Ovary (tissue), 3 donors: Measurements from ENCODE around the gene EPS8L2.

ENCODE experiments used
- EP300 ChIP-seq: sonication (generic); formaldehyde crosslinking; IDR thresholded peaks from one replicate; pipeline ENCODE4 v1.6.1; 2017; ENCODE audit warnings: antibody characterized with exemption
- POLR2A ChIP-seq: fragments of 450-650 bp; IDR thresholded peaks from one replicate; pipeline ENCODE4 v1.6.1; 2017; ENCODE audit warnings: antibody characterized with exemption, mild to moderate bottlenecking, moderate library complexity
- TF ChIP-seq, protein P1 (sequence below), 3 donors: fragments of 450-650 bp in 2 of 3; fragments of 200-600 bp in 1 of 3; IDR thresholded peaks; one replicate each; pipeline versions ENCODE4 v1.5.1 to v1.8.0; 2016 to 2022; ENCODE audit warnings: antibody characterized with exemption in 3 of 3, mild to moderate bottlenecking in 1 of 3
- donor health status: DM: no; HTN: no; CAD: no.

DNA sequence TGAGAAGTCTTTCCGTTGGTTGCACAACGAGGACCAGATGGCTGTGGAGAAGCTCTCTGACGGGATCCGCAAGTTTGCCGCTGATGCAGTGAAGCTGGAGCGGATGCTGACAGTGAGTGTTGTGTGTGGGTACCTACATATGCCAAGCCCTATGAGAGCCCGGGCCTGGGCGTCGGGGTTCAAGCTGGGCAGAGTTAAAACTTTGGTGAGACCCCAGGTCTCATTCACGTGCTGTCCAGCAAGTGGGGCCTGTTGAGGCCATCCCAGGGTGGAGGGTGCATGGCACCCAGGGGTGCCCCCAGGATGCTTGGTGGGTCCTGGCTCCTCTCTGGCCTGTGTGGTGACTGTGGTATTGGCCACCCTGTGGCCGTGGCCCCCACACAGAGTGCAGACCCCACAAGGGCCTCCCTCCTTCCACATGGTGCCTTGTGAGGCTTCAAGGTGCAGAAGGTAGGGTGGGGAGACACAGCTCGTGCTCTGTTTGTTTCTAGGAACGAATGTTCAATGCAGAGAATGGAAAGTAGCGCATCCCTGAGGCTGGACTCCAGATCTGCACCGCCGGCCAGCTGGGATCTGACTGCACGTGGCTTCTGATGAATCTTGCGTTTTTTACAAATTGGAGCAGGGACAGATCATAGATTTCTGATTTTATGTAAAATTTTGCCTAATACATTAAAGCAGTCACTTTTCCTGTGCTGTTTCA, 58.4 kb downstream of the EPS8L2 start:
- TF ChIP-seq EP300 (no peak), POLR2A (no peak)
- TF ChIP-seq, protein P1, sequence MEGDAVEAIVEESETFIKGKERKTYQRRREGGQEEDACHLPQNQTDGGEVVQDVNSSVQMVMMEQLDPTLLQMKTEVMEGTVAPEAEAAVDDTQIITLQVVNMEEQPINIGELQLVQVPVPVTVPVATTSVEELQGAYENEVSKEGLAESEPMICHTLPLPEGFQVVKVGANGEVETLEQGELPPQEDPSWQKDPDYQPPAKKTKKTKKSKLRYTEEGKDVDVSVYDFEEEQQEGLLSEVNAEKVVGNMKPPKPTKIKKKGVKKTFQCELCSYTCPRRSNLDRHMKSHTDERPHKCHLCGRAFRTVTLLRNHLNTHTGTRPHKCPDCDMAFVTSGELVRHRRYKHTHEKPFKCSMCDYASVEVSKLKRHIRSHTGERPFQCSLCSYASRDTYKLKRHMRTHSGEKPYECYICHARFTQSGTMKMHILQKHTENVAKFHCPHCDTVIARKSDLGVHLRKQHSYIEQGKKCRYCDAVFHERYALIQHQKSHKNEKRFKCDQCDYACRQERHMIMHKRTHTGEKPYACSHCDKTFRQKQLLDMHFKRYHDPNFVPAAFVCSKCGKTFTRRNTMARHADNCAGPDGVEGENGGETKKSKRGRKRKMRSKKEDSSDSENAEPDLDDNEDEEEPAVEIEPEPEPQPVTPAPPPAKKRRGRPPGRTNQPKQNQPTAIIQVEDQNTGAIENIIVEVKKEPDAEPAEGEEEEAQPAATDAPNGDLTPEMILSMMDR (IDR thresholded peaks at IDR 0.05): no peak
